ENCODE results near the gene DUSP11. TPM values are rescaled to one million over a fixed set of nuclear protein-coding genes. Genes with fewer than 3 reads are reported as not detected.
"Not testable (repeated sequence)": the region's sequence is repeated elsewhere in the genome, so short reads cannot be mapped to it uniquely, and the experiment has no call there.

DUSP11 gene
- total RNA-seq, 4 donors from 2014 or later = 19.8 to 34.1 (median 25.3) TPM

GRCh38 chr2:73764945-73765344, 15.0 kb downstream of the DUSP11 start:
- H3K27ac ChIP-seq = no peak overlapping the region
- no peaks in the 10 kb centered on the region for H3K27me3 ChIP-seq
- 97 to 100% methylated on average over 1 of the region's 1 CpG for WGBS, 2 donors
- no peak overlapping the region for H3K4me3 ChIP-seq
- TF ChIP-seq EP300 (IDR thresholded peaks at IDR 0.05) (no peak), CTCF (IDR thresholded peaks at IDR 0.05) (no peak), POLR2A (IDR thresholded peaks at IDR 0.05) (no peak)
- peaks cover 0 to 4% (median 0%) of the 10 kb centered on the region in 4 donors for H3K4me1 ChIP-seq
- H3K36me3 ChIP-seq = peaks cover 0 to 95% (median 21%) of the 10 kb centered on the region in 3 donors
- DNase-seq (ENCODE audit: low spot score in 2 of 2) = no peak
- no peaks in the 10 kb centered on the region for H3K9me3 ChIP-seq

- WGBS, 2 donors = 76 to 78% methylated on average over 1 of the region's 1 CpG
- H3K36me3 ChIP-seq = peaks cover 0 to 88% (median 15%) of the 10 kb centered on the region in 3 donors
These were observed 17.3 kb downstream of the DUSP11 start for GRCh38 chr2:73762571-73762970.

GRCh38 chr2:73759904-73760303, 20.0 kb downstream of the DUSP11 start:
- no peak overlapping the region for H3K4me3 ChIP-seq
- WGBS, 2 donors = 90 to 92% methylated on average over 2 of the region's 2 CpGs
- no peaks in the 10 kb centered on the region for H3K9me3 ChIP-seq
- no peaks in the 10 kb centered on the region for H3K27me3 ChIP-seq
- TF ChIP-seq EP300 (IDR thresholded peaks at IDR 0.05) (no peak), POLR2A (IDR thresholded peaks at IDR 0.05) (no peak), CTCF (IDR thresholded peaks at IDR 0.05) (no peak)
- peaks cover 3 to 87% (median 12%) of the 10 kb centered on the region in 3 donors for H3K36me3 ChIP-seq
- H3K4me1 ChIP-seq = peaks cover 0 to 17% (median 0%) of the 10 kb centered on the region in 4 donors
- DNase-seq (ENCODE audit: low spot score in 2 of 2) = no peak
- no peak overlapping the region for H3K27ac ChIP-seq

More at GRCh38 chr2:73762571-73762970, 17.3 kb downstream of the DUSP11 start:
- TF ChIP-seq EP300 (IDR thresholded peaks at IDR 0.05) (no peak), CTCF (IDR thresholded peaks at IDR 0.05) (no peak), POLR2A (IDR thresholded peaks at IDR 0.05) (no peak)
- Histone ChIP-seq H3K27ac (no peak overlapping the region), H3K4me3 (no peak overlapping the region), H3K27me3 (no peaks in the 10 kb centered on the region), H3K4me1 (peaks cover 0 to 17% (median 0%) of the 10 kb centered on the region in 4 donors), H3K9me3 (no peaks in the 10 kb centered on the region)
- no peak for DNase-seq (ENCODE audit: low spot score in 2 of 2)

GRCh38 chr2:73759285-73759764, 20.6 kb downstream of the DUSP11 start:
- no peak for DNase-seq (ENCODE audit: low spot score in 2 of 2)
- no peak for TF ChIP-seq EP300 (IDR thresholded peaks at IDR 0.05)
- TF ChIP-seq CTCF (IDR thresholded peaks at IDR 0.05) = no peak
- no peak for TF ChIP-seq POLR2A (IDR thresholded peaks at IDR 0.05)
- Histone ChIP-seq H3K36me3 (peaks cover 5 to 87% (median 12%) of the 10 kb centered on the region in 3 donors), H3K27me3 (no peaks in the 10 kb centered on the region), H3K4me1 (peaks cover 0 to 17% (median 0%) of the 10 kb centered on the region in 4 donors), H3K27ac (no peak overlapping the region), H3K9me3 (no peaks in the 10 kb centered on the region), H3K4me3 (no peak overlapping the region)
- 17 to 22% methylated on average over 3 of the region's 3 CpGs for WGBS, 2 donors

- DNase-seq (ENCODE audit: low spot score in 2 of 2); H3K9me3 ChIP-seq; H3K27ac ChIP-seq; H3K4me1 ChIP-seq; H3K27me3 ChIP-seq; H3K4me3 ChIP-seq: not testable (repeated sequence)
- WGBS, 2 donors = 88 to 91% methylated on average over 7 of the region's 7 CpGs
- peaks cover 5 to 88% (median 8%) of the 10 kb centered on the region in 3 donors for H3K36me3 ChIP-seq
These were observed 25.6 kb downstream of the DUSP11 start for GRCh38 chr2:73754332-73754731.
